CD4-positive, CD25-positive, alpha-beta regulatory T cell (primary cell): ENCODE data around the gene KCNJ5. TPM values are rescaled to one million over a fixed set of nuclear protein-coding genes. Genes with fewer than 3 reads are reported as not detected.

Source experiments
- ATAC-seq, 2 donors: fragments of 150-1000 bp; cut with Tn5 transposase; one replicate each; pipeline ENCODE4 v1.10.0; 2021; ENCODE audit warnings: low read depth in 2 of 2, moderate number of reproducible peaks in 2 of 2, moderate library complexity in 1 of 2
- DNase-seq, 3 donors: peaks; one replicate each; pipeline versions ENCODE4 v3.0.0 to v3.0.0-alpha.2; 2012 to 2022; ENCODE audit warnings: mixed read lengths in 1 of 3
- H3K27ac ChIP-seq: one replicate; pipeline ENCODE4 v1.7.0; 2013; ENCODE audit warnings: mild to moderate bottlenecking, low read length; ENCODE audit not compliant: insufficient read depth, poor library complexity, severe bottlenecking
- H3K27me3 ChIP-seq: one replicate; pipeline ENCODE4 v1.7.0; 2013; ENCODE audit warnings: low read length; ENCODE audit not compliant: control insufficient read depth, insufficient read depth
- H3K36me3 ChIP-seq: one replicate; pipeline ENCODE4 v1.7.0; 2013; ENCODE audit warnings: mild to moderate bottlenecking, low read length, moderate library complexity; ENCODE audit not compliant: control insufficient read depth, insufficient read depth
- H3K4me1 ChIP-seq: 2 replicates; pipeline ENCODE4 v1.7.0; 2013; ENCODE audit warnings: mild to moderate bottlenecking, low read length; ENCODE audit not compliant: insufficient read depth, control insufficient read depth, poor library complexity, severe bottlenecking
- H3K4me3 ChIP-seq: one replicate; pipeline ENCODE4 v1.7.0; 2013; ENCODE audit warnings: low read depth, mild to moderate bottlenecking, low read length, moderate library complexity
- H3K9me3 ChIP-seq, 2 experiments: 1 replicate in 1 of 2; 2 replicates in 1 of 2; pipeline ENCODE4 v1.7.0; 2013; ENCODE audit warnings: low read length in 2 of 2, mild to moderate bottlenecking in 1 of 2, moderate library complexity in 1 of 2; ENCODE audit not compliant: control insufficient read depth in 2 of 2
- H3K27ac Mint-ChIP-seq, 3 donors: one replicate each; pipeline ENCODE4 v1.8.0; 2020 to 2022; ENCODE audit warnings: mild to moderate bottlenecking in 3 of 3, mixed read lengths in 3 of 3, moderate library complexity in 2 of 3
- H3K27me3 Mint-ChIP-seq: one replicate; pipeline ENCODE4 v1.8.0; 2022; ENCODE audit warnings: mild to moderate bottlenecking, mixed read lengths
- H3K36me3 Mint-ChIP-seq: one replicate; pipeline ENCODE4 v1.8.0; 2020; ENCODE audit warnings: mixed read lengths
- H3K4me1 Mint-ChIP-seq, 4 donors: one replicate each; pipeline ENCODE4 v1.8.0; 2020 to 2022; ENCODE audit warnings: mixed read lengths in 4 of 4, mild to moderate bottlenecking in 1 of 4
- H3K4me3 Mint-ChIP-seq, 4 donors: one replicate each; pipeline ENCODE4 v1.8.0; 2020 to 2022; ENCODE audit warnings: mild to moderate bottlenecking in 4 of 4, mixed read lengths in 4 of 4, moderate library complexity in 3 of 4
- H3K9me3 Mint-ChIP-seq, 7 donors: one replicate each; pipeline ENCODE4 v1.8.0; 2020 to 2022; ENCODE audit warnings: mixed read lengths in 7 of 7, mild to moderate bottlenecking in 3 of 7, moderate library complexity in 2 of 7
- polyA plus RNA-seq, 4 donors: library from polyadenylated mRNA; unstranded; fragments of 300-500 nt; fragmentation: Illumina TruSeq; gene quantifications; one replicate each; pipeline ENCODE4 v1.2.3, GENCODE V29; 2021
- total RNA-seq: library from RNA; stranded (reverse); gene quantifications from one replicate; pipeline ENCODE4 v1.2.3, GENCODE V29; 2022

Gene KCNJ5
- total and polyA plus RNA-seq, 5 donors from 2014 or later, result not detected

DNA sequence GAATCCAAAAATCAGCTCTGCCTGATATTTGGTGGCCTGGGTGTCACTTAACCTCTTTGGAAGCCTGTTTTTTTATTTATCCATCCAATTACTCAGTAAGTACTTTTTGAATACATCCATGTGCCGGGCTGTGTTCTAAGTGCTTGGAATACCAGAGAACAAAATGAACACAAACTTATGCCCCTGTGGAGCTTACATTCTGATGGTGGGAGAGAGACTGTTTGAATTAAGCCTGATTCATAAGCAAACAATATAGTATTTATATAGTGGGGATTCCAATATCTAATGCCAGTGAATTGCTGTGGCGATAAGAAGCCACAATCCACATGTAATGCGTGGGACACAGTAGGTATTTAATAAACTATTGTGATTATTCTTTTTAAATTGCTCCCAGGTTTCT is 19.4 kb downstream of the KCNJ5 start:
- H3K27me3 ChIP-seq, result peaks cover 29% of the 10 kb centered on the region

DNA sequence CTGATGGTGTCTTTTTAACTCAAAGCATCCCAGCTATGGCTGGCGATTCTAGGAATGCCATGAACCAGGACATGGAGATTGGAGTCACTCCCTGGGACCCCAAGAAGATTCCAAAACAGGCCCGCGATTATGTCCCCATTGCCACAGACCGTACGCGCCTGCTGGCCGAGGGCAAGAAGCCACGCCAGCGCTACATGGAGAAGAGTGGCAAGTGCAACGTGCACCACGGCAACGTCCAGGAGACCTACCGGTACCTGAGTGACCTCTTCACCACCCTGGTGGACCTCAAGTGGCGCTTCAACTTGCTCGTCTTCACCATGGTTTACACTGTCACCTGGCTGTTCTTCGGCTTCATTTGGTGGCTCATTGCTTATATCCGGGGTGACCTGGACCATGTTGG is 20.1 kb downstream of the KCNJ5 start:
- Mint-ChIP-seq H3K36me3 (no peaks in the 10 kb centered on the region), H3K27ac (no peak overlapping the region), H3K4me1 (peaks cover 0 to 8% (median 0%) of the 10 kb centered on the region in 4 donors), H3K9me3 (peaks cover 0 to 1% (median 0%) of the 10 kb centered on the region in 7 donors), H3K4me3 (no peak overlapping the region), H3K27me3 (peaks cover 41% of the 10 kb centered on the region)
- Histone ChIP-seq H3K9me3 (no peaks in the 10 kb centered on the region), H3K27ac (no peak overlapping the region), H3K4me3 (no peak overlapping the region), H3K36me3 (no peaks in the 10 kb centered on the region), H3K27me3 (peaks cover 27% of the 10 kb centered on the region), H3K4me1 (peaks cover 1% of the 10 kb centered on the region)
- no peak for DNase-seq
- no peak for ATAC-seq

More for the DNA sequence above, 19.4 kb downstream of the KCNJ5 start:
- H3K27me3 Mint-ChIP-seq, result peaks cover 42% of the 10 kb centered on the region
- no peaks in the 10 kb centered on the region for H3K36me3 ChIP-seq
- peaks cover 0 to 1% (median 0%) of the 10 kb centered on the region in 7 donors for H3K9me3 Mint-ChIP-seq
- H3K36me3 Mint-ChIP-seq, result no peaks in the 10 kb centered on the region
- peaks cover 0 to 15% (median 0%) of the 10 kb centered on the region in 4 donors for H3K4me1 Mint-ChIP-seq
- no peak for DNase-seq
- peaks cover 8% of the 10 kb centered on the region for H3K4me1 ChIP-seq
- ATAC-seq, result no peak
- H3K9me3 ChIP-seq, result no peaks in the 10 kb centered on the region
- H3K27ac Mint-ChIP-seq, result no peak overlapping the region
- H3K4me3 ChIP-seq, result no peak overlapping the region
- H3K27ac ChIP-seq, result no peak overlapping the region
- H3K4me3 Mint-ChIP-seq, result no peak overlapping the region

DNA sequence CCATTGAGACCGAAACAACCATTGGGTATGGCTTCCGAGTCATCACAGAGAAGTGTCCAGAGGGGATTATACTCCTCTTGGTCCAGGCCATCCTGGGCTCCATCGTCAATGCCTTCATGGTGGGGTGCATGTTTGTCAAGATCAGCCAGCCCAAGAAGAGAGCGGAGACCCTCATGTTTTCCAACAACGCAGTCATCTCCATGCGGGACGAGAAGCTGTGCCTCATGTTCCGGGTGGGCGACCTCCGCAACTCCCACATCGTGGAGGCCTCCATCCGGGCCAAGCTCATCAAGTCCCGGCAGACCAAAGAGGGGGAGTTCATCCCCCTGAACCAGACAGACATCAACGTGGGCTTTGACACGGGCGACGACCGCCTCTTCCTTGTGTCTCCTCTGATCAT is 20.5 kb downstream of the KCNJ5 start:
- no peak overlapping the region for H3K27ac Mint-ChIP-seq
- DNase-seq (no peak), ATAC-seq (no peak)
- no peaks in the 10 kb centered on the region for H3K9me3 ChIP-seq
- no peak overlapping the region for H3K27ac ChIP-seq
- H3K4me3 ChIP-seq, result no peak overlapping the region
- no peaks in the 10 kb centered on the region for H3K36me3 Mint-ChIP-seq
- peaks cover 37% of the 10 kb centered on the region for H3K27me3 Mint-ChIP-seq
- H3K4me1 ChIP-seq, result no peaks in the 10 kb centered on the region
- H3K4me3 Mint-ChIP-seq, result no peak overlapping the region
- peaks cover 0 to 1% (median 0%) of the 10 kb centered on the region in 7 donors for H3K9me3 Mint-ChIP-seq
- no peaks in the 10 kb centered on the region for H3K36me3 ChIP-seq
- H3K27me3 ChIP-seq, result peaks cover 24% of the 10 kb centered on the region
- peaks cover 0 to 5% (median 0%) of the 10 kb centered on the region in 4 donors for H3K4me1 Mint-ChIP-seq

DNA sequence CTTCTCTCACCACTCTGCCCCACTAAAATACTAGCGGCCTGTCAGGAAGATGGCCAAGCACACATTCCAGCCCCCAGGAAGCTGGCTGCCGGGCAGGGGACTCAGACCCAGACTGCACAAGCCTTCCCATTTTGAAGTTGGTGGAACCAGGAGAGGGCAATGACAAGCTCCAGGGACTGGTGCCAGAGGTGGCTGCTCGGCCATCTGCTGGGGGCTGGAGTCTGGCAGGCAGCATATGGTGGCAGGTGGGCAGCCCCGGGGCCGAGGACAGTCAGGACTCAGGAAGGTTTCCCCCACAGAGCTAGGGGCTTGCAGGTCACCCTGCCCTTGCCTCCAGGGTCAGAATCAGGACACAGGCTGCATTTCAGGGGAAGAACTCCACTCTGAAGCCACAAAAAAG is 22.6 kb downstream of the KCNJ5 start:
- no peaks in the 10 kb centered on the region for H3K9me3 ChIP-seq
- DNase-seq, result no peak
- H3K4me1 ChIP-seq, result no peaks in the 10 kb centered on the region
- no peak for ATAC-seq
- no peaks in the 10 kb centered on the region for H3K36me3 ChIP-seq
- no peaks in the 10 kb centered on the region for H3K36me3 Mint-ChIP-seq
- H3K27ac ChIP-seq, result no peak overlapping the region
- H3K4me1 Mint-ChIP-seq, result peaks cover 0 to 4% (median 2%) of the 10 kb centered on the region in 4 donors
- peaks cover 10% of the 10 kb centered on the region for H3K27me3 ChIP-seq
- peaks cover 0 to 1% (median 0%) of the 10 kb centered on the region in 7 donors for H3K9me3 Mint-ChIP-seq
- H3K4me3 Mint-ChIP-seq, result no peak overlapping the region
- peaks cover 22% of the 10 kb centered on the region for H3K27me3 Mint-ChIP-seq
- no peak overlapping the region for H3K27ac Mint-ChIP-seq
- H3K4me3 ChIP-seq, result no peak overlapping the region

DNA sequence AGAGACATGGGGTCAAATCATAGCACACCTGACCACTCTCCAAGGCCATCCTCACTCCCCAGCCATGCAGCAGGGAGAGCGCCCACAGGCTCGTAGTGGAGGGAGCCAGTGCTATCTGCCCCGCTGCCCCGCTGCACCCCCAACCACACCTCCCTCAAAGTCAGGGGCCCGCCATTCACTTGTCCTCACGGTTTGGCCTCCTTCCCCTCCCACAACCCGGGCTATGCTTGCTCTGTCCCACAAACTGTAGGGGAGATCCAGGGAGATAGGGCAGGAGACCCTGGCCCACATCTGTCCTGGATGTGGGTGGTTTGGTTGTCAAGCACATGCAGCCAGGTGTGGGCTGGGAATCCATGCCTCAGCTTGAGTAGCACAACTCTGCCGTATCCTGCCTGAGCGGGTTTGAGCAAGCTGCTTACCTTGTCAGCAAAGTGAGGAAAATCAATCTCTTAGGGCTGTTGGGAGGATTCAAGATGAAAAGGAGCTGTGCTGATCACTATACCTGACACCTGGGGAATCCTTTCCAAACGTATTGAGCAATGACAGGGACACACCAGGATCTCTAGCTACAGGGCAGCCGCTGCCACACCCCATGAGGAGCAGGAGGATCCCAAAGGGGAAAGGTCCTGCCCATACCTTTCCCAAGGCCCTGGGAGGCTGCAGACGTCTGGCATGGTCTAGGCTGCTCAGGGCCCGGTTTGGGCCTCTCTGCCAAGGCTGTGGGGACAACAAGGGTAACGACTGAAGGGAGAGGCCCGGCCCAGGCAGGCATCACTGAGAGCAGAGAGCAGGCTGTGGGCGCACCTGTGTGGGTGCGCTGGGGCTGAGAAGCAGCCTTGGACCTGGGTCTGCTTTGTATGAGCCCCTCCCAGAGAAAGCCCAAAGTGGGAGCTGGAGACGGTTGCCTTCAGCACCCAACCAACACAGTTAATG is 23.3 kb downstream of the KCNJ5 start:
- H3K27me3 Mint-ChIP-seq, result peaks cover 21% of the 10 kb centered on the region
- DNase-seq (no peak), ATAC-seq (no peak)

DNA sequence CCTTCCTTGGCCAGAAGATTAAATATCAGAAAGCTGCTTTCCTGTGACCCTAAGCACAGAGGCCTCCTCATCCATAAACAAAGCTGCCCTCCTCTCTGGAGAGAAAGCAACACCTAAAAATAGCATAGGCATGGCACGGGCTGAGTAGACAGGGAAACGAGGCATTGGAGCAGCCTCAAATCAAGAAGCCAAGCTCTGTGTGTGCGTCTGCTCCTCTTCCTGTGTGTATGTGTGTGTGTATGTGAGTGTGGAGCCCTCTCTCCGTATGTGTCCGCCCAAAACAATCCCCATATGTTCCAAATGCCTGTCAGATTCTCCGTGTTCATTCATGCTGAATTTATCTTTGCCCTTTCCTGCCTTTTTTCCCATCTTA is 24.0 kb downstream of the KCNJ5 start:
- no peak overlapping the region for H3K27ac ChIP-seq
- H3K4me1 Mint-ChIP-seq, result peaks cover 0 to 4% (median 2%) of the 10 kb centered on the region in 4 donors
- H3K27me3 ChIP-seq, result peaks cover 2% of the 10 kb centered on the region
- H3K9me3 Mint-ChIP-seq, result peaks cover 0 to 1% (median 0%) of the 10 kb centered on the region in 7 donors
- no peak for ATAC-seq
- no peak for DNase-seq
- no peak overlapping the region for H3K4me3 ChIP-seq
- no peak overlapping the region for H3K27ac Mint-ChIP-seq
- H3K9me3 ChIP-seq, result no peaks in the 10 kb centered on the region
- H3K36me3 ChIP-seq, result no peaks in the 10 kb centered on the region
- H3K4me1 ChIP-seq, result no peaks in the 10 kb centered on the region
- peaks cover 19% of the 10 kb centered on the region for H3K27me3 Mint-ChIP-seq
- H3K36me3 Mint-ChIP-seq, result no peaks in the 10 kb centered on the region
- H3K4me3 Mint-ChIP-seq, result no peak overlapping the region

More for the DNA sequence above, 23.3 kb downstream of the KCNJ5 start:
- Histone ChIP-seq H3K9me3 (no peaks in the 10 kb centered on the region), H3K4me1 (no peaks in the 10 kb centered on the region), H3K27me3 (peaks cover 4% of the 10 kb centered on the region), H3K27ac (no peak overlapping the region), H3K36me3 (no peaks in the 10 kb centered on the region), H3K4me3 (no peak overlapping the region)
- H3K4me3 Mint-ChIP-seq, result no peak overlapping the region
- peaks cover 0 to 1% (median 0%) of the 10 kb centered on the region in 7 donors for H3K9me3 Mint-ChIP-seq
- H3K27ac Mint-ChIP-seq, result no peak overlapping the region
- peaks cover 0 to 4% (median 2%) of the 10 kb centered on the region in 4 donors for H3K4me1 Mint-ChIP-seq
- no peaks in the 10 kb centered on the region for H3K36me3 Mint-ChIP-seq

DNA sequence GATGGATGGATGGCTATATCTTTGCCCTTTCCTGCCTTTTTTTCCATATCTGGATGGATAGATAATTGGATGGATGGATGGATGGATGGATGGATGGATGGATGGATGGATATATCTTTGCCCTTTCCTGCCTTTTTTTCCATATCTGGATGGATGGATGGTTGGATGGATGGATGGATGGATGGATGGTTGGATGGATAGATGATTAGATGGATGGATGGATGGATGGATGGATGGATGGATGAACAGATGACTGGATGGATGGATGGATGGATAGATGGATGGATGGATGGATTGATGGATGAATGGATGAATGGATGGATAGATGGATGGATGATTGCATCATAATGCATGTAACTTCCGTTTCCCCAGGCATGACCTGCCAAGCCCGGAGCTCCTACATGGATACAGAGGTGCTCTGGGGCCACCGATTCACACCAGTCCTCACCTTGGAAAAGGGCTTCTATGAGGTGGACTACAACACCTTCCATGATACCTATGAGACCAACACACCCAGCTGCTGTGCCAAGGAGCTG is 24.9 kb downstream of the KCNJ5 start:
- no peak for DNase-seq
- Histone ChIP-seq H3K4me3 (no peak overlapping the region), H3K9me3 (no peaks in the 10 kb centered on the region), H3K36me3 (no peaks in the 10 kb centered on the region), H3K4me1 (no peaks in the 10 kb centered on the region), H3K27me3 (no peaks in the 10 kb centered on the region), H3K27ac (no peak overlapping the region)
- ATAC-seq, result no peak
- peaks cover 0 to 4% (median 2%) of the 10 kb centered on the region in 4 donors for H3K4me1 Mint-ChIP-seq
- H3K9me3 Mint-ChIP-seq, result peaks cover 0 to 1% (median 0%) of the 10 kb centered on the region in 7 donors
- H3K4me3 Mint-ChIP-seq, result no peak overlapping the region
- H3K36me3 Mint-ChIP-seq, result no peaks in the 10 kb centered on the region
- peaks cover 14% of the 10 kb centered on the region for H3K27me3 Mint-ChIP-seq
- H3K27ac Mint-ChIP-seq, result peak overlapping the region in 1 of 3 donors; percentile 64
